HEK293 (cell line): Measurements from ENCODE around the gene C1orf35.

Experiments
- EGR2 ChIP-seq: fragments of 450-650 bp; formaldehyde crosslinking; IDR thresholded peaks from 2 replicates; pipeline ENCODE4 v1.5.1; 2016; ENCODE audit warnings: low read depth, missing biosample characterization, missing genetic modification characterization
- FEZF1 ChIP-seq: fragments of 450-650 bp; formaldehyde crosslinking; IDR thresholded peaks from 2 replicates; pipeline ENCODE4 v1.5.1; 2016; ENCODE audit warnings: missing biosample characterization, missing genetic modification characterization
- GLI2 ChIP-seq: fragments of 450-650 bp; formaldehyde crosslinking; IDR thresholded peaks from 2 replicates; pipeline ENCODE4; 2017; ENCODE audit warnings: missing biosample characterization, missing genetic modification characterization, low read depth, borderline replicate concordance
- MEIS1 ChIP-seq: sonication (generic); formaldehyde crosslinking; IDR thresholded peaks from 2 replicates; pipeline ENCODE4 v1.8.1; 2022; ENCODE audit warnings: missing genetic modification reagents, mild to moderate bottlenecking, borderline replicate concordance
- PRDM1 ChIP-seq: fragments of 450-650 bp; formaldehyde crosslinking; IDR thresholded peaks from 2 replicates; pipeline ENCODE4; 2016; ENCODE audit warnings: missing biosample characterization, missing genetic modification characterization
- SP2 ChIP-seq: fragments of 450-650 bp; formaldehyde crosslinking; IDR thresholded peaks from 2 replicates; pipeline ENCODE4 v1.5.1; 2016; ENCODE audit warnings: missing biosample characterization, missing genetic modification characterization
- SP7 ChIP-seq: fragments of 450-650 bp; formaldehyde crosslinking; IDR thresholded peaks from 2 replicates; pipeline ENCODE4 v1.5.1; 2016; ENCODE audit warnings: missing biosample characterization, missing genetic modification characterization
- TCF7L2 ChIP-seq: IDR thresholded peaks from 2 replicates; pipeline ENCODE4 v1.6.1; 2011; ENCODE audit warnings: low read depth, mild to moderate bottlenecking, inconsistent platforms, low read length, moderate library complexity, borderline replicate concordance
- ZNF10 ChIP-seq: fragments of 450-650 bp; formaldehyde crosslinking; IDR thresholded peaks from 2 replicates; pipeline ENCODE4 v1.5.1; 2017; ENCODE audit warnings: missing biosample characterization, missing genetic modification characterization
- ZNF140 ChIP-seq: fragments of 450-650 bp; formaldehyde crosslinking; IDR thresholded peaks from 2 replicates; pipeline ENCODE4 v1.5.1; 2016; ENCODE audit warnings: missing biosample characterization, missing genetic modification characterization
- ZNF148 ChIP-seq: fragments of 450-650 bp; formaldehyde crosslinking; IDR thresholded peaks from 2 replicates; pipeline ENCODE4 v1.5.0; 2017; ENCODE audit warnings: missing biosample characterization, missing genetic modification characterization, borderline replicate concordance
- ZNF175 ChIP-seq: fragments of 450-650 bp; formaldehyde crosslinking; IDR thresholded peaks from 2 replicates; pipeline ENCODE4 v1.5.1; 2016; ENCODE audit warnings: missing biosample characterization, missing genetic modification characterization
- ZNF19 ChIP-seq: fragments of 450-650 bp; formaldehyde crosslinking; IDR thresholded peaks from 2 replicates; pipeline ENCODE4; 2016; ENCODE audit warnings: missing biosample characterization, missing genetic modification characterization, low read depth
- ZNF211 ChIP-seq: fragments of 450-650 bp; formaldehyde crosslinking; IDR thresholded peaks from 2 replicates; pipeline ENCODE4 v1.5.1; 2016; ENCODE audit warnings: low read depth, missing biosample characterization, missing genetic modification characterization
- ZNF214 ChIP-seq: fragments of 450-650 bp; formaldehyde crosslinking; IDR thresholded peaks from 2 replicates; pipeline ENCODE4 v1.5.1; 2017; ENCODE audit warnings: missing biosample characterization, mild to moderate bottlenecking, missing genetic modification characterization, borderline replicate concordance
- ZNF292 ChIP-seq: fragments of 450-650 bp; formaldehyde crosslinking; IDR thresholded peaks from 2 replicates; pipeline ENCODE4 v1.5.1; 2016; ENCODE audit warnings: low read depth, missing biosample characterization, missing genetic modification characterization, borderline replicate concordance
- ZNF366 ChIP-seq: fragments of 450-650 bp; formaldehyde crosslinking; conservative IDR thresholded peaks from 2 replicates; pipeline ENCODE4 v1.5.1; 2016; ENCODE audit warnings: missing biosample characterization, missing genetic modification characterization
- ZNF37A ChIP-seq: fragments of 450-650 bp; IDR thresholded peaks from 2 replicates; pipeline ENCODE4 v1.5.1; 2018; ENCODE audit warnings: missing biosample characterization, missing genetic modification characterization
- ZNF394 ChIP-seq: fragments of 450-650 bp; formaldehyde crosslinking; IDR thresholded peaks from 2 replicates; pipeline ENCODE4 v1.5.1; 2016; ENCODE audit warnings: missing biosample characterization, missing genetic modification characterization, mild to moderate bottlenecking, moderate library complexity, borderline replicate concordance
- ZNF433 ChIP-seq: fragments of 450-650 bp; formaldehyde crosslinking; IDR thresholded peaks from 2 replicates; pipeline ENCODE4 v1.5.1; 2016; ENCODE audit warnings: missing biosample characterization, missing genetic modification characterization, low read depth
- ZNF580 ChIP-seq: fragments of 450-650 bp; formaldehyde crosslinking; IDR thresholded peaks from 2 replicates; pipeline ENCODE4 v1.5.1; 2016; ENCODE audit warnings: missing biosample characterization, missing genetic modification characterization
- ZNF658 ChIP-seq: fragments of 450-650 bp; formaldehyde crosslinking; IDR thresholded peaks from 2 replicates; pipeline ENCODE4; 2016; ENCODE audit warnings: missing biosample characterization, missing genetic modification characterization
- ZNF747 ChIP-seq: fragments of 450-650 bp; formaldehyde crosslinking; IDR thresholded peaks from 2 replicates; pipeline ENCODE4 v1.5.1; 2016; ENCODE audit warnings: missing biosample characterization, missing genetic modification characterization
- ZNF830 ChIP-seq: fragments of 450-650 bp; IDR thresholded peaks from 2 replicates; pipeline ENCODE4 v1.5.0; 2018; ENCODE audit warnings: missing biosample characterization, missing genetic modification characterization, low read depth, mild to moderate bottlenecking, moderate library complexity
- ZSCAN30 ChIP-seq: fragments of 450-650 bp; IDR thresholded peaks from 2 replicates; pipeline ENCODE4 v1.5.1; 2018; ENCODE audit warnings: missing biosample characterization, mild to moderate bottlenecking, missing genetic modification characterization, moderate library complexity
- ZSCAN4 ChIP-seq: fragments of 450-650 bp; formaldehyde crosslinking; IDR thresholded peaks from 2 replicates; pipeline ENCODE4 v1.5.1; 2017; ENCODE audit warnings: missing biosample characterization, missing genetic modification characterization
- TF ChIP-seq, protein P1 (sequence below): fragments of 450-650 bp; formaldehyde crosslinking; IDR thresholded peaks from 2 replicates; pipeline ENCODE4 v1.5.1; 2016; ENCODE audit warnings: missing biosample characterization, missing genetic modification characterization, low read depth
- TF ChIP-seq, protein P2 (sequence below): fragments of 450-650 bp; formaldehyde crosslinking; IDR thresholded peaks from 2 replicates; pipeline ENCODE4 v1.5.1; 2016; ENCODE audit warnings: missing biosample characterization, missing genetic modification characterization
- TF ChIP-seq, protein P3 (sequence below): fragments of 450-650 bp; formaldehyde crosslinking; IDR thresholded peaks from 2 replicates; pipeline ENCODE4 v1.5.1; 2016; ENCODE audit warnings: missing biosample characterization, missing genetic modification characterization

Gene C1orf35

GRCh38 chr1:228082214-228082917 lies 20.8 kb downstream of the C1orf35 start, which contains the start of gene ARF1 (continued):
- TF ChIP-seq ZNF211 (no peak), ZNF658 (tag by site-specific recombination) (no peak), ZNF394 (tag by site-specific recombination) (0 out of 2 replicates have a peak, but pooled peaks have one; percentile 30), ZNF214 (tag by site-specific recombination) (no peak), GLI2 (tag by site-specific recombination) (no peak), TCF7L2 (no peak), ZNF175 (tag by site-specific recombination) (no peak), ZNF830 (tag by site-specific recombination) (no peak), ZNF10 (no peak), ZNF747 (tag by site-specific recombination) (no peak), ZNF292 (no peak), FEZF1 (tag by site-specific recombination) (no peak), ZNF433 (tag by site-specific recombination) (no peak), ZNF37A (tag by site-specific recombination) (no peak), ZSCAN30 (tag by site-specific recombination) (peak; percentile 96), ZNF366 (tag by site-specific recombination) (no peak), PRDM1 (tag by site-specific recombination) (no peak), SP7 (peak; percentile 89), EGR2 (tag by site-specific recombination) (no peak), ZNF140 (tag by site-specific recombination) (no peak), ZNF19 (tag by site-specific recombination) (no peak), ZSCAN4 (tag by site-specific recombination) (no peak), MEIS1 (CRISPR knock-in tag) (no peak), ZNF580 (tag by site-specific recombination) (peak; percentile 87), SP2 (tag by site-specific recombination) (peak; percentile 56), ZNF148 (tag by site-specific recombination) (no peak)
- TF ChIP-seq, protein P1, sequence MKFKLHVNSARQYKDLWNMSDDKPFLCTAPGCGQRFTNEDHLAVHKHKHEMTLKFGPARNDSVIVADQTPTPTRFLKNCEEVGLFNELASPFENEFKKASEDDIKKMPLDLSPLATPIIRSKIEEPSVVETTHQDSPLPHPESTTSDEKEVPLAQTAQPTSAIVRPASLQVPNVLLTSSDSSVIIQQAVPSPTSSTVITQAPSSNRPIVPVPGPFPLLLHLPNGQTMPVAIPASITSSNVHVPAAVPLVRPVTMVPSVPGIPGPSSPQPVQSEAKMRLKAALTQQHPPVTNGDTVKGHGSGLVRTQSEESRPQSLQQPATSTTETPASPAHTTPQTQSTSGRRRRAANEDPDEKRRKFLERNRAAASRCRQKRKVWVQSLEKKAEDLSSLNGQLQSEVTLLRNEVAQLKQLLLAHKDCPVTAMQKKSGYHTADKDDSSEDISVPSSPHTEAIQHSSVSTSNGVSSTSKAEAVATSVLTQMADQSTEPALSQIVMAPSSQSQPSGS (tag by site-specific recombination): no peak
- TF ChIP-seq, protein P2, sequence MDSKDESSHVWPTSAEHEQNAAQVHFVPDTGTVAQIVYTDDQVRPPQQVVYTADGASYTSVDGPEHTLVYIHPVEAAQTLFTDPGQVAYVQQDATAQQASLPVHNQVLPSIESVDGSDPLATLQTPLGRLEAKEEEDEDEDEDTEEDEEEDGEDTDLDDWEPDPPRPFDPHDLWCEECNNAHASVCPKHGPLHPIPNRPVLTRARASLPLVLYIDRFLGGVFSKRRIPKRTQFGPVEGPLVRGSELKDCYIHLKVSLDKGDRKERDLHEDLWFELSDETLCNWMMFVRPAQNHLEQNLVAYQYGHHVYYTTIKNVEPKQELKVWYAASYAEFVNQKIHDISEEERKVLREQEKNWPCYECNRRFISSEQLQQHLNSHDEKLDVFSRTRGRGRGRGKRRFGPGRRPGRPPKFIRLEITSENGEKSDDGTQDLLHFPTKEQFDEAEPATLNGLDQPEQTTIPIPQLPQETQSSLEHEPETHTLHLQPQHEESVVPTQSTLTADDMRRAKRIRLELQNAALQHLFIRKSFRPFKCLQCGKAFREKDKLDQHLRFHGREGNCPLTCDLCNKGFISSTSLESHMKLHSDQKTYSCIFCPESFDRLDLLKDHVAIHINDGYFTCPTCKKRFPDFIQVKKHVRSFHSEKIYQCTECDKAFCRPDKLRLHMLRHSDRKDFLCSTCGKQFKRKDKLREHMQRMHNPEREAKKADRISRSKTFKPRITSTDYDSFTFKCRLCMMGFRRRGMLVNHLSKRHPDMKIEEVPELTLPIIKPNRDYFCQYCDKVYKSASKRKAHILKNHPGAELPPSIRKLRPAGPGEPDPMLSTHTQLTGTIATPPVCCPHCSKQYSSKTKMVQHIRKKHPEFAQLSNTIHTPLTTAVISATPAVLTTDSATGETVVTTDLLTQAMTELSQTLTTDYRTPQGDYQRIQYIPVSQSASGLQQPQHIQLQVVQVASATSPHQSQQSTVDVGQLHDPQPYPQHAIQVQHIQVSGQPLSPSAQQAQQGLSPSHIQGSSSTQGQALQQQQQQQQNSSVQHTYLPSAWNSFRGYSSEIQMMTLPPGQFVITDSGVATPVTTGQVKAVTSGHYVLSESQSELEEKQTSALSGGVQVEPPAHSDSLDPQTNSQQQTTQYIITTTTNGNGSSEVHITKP (tag by site-specific recombination): no peak
- TF ChIP-seq, protein P3, sequence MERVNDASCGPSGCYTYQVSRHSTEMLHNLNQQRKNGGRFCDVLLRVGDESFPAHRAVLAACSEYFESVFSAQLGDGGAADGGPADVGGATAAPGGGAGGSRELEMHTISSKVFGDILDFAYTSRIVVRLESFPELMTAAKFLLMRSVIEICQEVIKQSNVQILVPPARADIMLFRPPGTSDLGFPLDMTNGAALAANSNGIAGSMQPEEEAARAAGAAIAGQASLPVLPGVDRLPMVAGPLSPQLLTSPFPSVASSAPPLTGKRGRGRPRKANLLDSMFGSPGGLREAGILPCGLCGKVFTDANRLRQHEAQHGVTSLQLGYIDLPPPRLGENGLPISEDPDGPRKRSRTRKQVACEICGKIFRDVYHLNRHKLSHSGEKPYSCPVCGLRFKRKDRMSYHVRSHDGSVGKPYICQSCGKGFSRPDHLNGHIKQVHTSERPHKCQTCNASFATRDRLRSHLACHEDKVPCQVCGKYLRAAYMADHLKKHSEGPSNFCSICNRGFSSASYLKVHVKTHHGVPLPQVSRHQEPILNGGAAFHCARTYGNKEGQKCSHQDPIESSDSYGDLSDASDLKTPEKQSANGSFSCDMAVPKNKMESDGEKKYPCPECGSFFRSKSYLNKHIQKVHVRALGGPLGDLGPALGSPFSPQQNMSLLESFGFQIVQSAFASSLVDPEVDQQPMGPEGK (tag by site-specific recombination): peak; percentile 62
